ENCODE results near the gene PODXL2.

PODXL2 gene

DNA sequence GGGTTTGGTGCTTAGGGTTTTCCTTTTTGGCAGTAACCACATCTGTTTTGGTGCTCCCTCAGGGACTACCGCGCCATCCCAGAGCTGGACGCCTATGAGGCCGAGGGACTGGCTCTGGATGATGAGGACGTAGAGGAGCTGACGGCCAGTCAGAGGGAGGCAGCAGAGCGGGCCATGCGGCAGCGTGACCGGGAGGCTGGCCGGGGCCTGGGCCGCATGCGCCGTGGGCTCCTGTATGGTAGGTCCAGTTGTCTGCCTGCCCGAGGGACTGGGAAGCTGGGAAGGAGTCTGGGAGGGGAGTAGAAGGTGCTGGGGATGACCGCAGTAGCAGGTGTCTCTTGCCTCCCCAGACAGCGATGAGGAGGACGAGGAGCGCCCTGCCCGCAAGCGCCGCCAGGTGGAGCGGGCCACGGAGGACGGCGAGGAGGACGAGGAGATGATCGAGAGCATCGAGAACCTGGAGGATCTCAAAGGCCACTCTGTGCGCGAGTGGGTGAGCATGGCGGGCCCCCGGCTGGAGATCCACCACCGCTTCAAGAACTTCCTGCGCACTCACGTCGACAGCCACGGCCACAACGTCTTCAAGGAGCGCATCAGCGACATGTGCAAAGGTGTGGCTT lies 24.3 kb upstream of the PODXL2 start:
- in situ Hi-C loops (cut with HindIII; ENCODE audit: low sequenced_read_pairs): loop anchor here (5.0 kb wide), 1 partner anchor 78 kb away; no protein-coding TSS in a partner anchor

DNA sequence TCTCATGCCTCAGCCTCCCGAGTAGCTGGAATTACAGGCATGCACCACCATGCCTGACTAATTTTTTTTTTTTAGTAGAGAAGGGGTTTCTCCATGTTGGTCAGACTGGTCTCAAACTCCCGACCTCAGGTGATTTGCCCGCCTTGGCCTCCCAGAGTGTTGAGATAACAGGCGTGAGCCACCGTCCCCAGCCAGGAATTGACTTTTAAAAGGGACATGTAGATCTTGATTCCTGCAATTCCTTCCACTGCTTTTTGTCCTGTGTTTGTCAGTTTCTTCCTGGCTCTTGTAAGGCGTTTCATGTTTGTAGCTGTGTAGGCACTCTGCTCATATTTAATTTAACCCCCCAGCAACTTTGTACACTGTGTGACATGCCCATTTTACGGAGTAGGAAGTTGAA lies 23.4 kb upstream of the PODXL2 start:
- in situ Hi-C loops (cut with HindIII; ENCODE audit: low sequenced_read_pairs): loop anchor here (5.0 kb wide), 1 partner anchor 77 kb away; no protein-coding TSS in a partner anchor

DNA sequence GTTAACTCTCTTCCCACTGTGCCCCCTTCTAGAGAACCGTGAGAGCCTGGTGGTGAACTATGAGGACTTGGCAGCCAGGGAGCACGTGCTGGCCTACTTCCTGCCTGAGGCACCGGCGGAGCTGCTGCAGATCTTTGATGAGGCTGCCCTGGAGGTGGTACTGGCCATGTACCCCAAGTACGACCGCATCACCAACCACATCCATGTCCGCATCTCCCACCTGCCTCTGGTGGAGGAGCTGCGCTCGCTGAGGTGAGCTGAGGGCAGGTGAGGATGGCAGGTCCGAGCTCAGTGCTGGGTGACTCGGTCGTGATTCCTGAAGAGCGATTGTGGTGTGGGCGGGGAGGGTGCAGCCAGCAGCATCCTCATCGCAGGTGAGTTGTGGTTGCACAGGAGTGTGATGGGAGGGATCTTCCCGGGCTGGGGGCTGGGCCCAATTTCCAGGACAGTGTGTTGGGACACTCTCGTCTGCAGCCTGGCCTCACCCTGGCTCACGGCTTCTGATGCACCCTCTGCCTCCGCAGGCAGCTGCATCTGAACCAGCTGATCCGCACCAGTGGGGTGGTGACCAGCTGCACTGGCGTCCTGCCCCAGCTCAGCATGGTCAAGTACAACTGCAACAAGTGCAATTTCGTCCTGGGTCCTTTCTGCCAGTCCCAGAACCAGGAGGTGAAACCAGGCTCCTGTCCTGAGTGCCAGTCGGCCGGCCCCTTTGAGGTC lies 22.7 kb upstream of the PODXL2 start:
- in situ Hi-C loops (cut with HindIII; ENCODE audit: low sequenced_read_pairs): loop anchor here (5.0 kb wide), 1 partner anchor 76 kb away; no protein-coding TSS in a partner anchor

DNA sequence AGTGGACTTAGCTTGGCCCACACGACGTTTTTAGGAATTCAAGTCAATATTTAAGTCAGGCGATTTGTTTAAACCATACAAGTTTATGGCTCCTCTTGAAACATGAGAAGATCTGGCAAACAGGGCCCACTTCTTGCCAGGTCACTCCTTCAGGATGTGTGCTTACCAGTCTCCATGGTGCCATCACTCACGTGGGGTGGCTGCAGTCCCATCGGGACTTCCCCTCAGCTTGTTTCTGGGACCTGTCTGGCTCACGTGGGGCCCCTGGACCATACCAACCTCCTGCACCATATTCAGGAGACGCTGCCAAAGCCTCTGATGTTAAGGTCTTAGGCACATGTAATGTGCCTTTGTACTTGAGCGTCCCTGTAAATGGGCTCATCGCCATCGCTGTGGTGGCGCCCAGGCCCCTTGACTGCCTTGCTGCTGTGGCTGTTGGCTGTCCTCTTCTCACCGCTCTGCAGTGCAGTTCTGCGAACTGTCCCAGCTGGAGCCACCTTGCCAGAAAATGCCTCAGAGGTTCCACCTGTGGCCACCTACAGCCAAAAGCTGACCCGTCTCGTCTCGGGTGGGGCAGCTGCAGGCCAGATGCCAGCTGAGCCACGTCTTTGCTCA lies 21.9 kb upstream of the PODXL2 start:
- in situ Hi-C loops (cut with HindIII; ENCODE audit: low sequenced_read_pairs): loop anchor here (5.0 kb wide), 1 partner anchor 75 kb away; no protein-coding TSS in a partner anchor

DNA sequence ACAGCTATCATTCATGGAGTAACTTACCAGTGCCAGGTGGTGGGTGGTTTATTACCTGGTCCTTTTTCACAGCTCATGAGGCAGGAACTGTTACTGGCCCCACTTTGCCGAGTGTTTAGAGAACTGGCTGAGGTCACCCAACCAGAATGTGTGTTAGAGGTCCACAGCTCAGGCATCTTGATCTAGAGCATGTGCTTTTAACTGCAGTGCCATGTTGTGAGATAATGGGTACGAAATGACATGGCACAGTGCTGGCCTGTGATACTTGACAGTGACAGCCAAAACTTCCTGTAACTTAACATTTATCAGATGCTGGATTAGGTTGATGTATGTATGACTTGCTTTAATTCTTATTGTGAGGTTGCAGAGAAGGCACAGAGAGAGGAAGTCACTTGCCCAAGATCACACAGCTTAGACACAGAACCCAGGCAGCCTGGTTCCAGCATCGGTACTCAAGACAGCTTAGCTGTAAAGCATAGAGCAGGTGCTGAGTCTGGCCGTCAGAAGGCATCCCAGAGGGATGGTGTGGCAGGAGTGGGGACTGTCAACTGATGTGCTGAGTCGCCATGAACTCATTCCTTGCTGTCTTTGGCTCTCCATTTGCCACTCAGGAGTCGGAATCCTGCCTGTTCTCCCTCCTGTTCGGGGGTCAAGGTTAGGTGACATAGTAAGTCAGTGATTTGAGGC lies 21.2 kb upstream of the PODXL2 start:
- in situ Hi-C loops (cut with HindIII; ENCODE audit: low sequenced_read_pairs): loop anchor here (5.0 kb wide), 1 partner anchor 74 kb away; no protein-coding TSS in a partner anchor

DNA sequence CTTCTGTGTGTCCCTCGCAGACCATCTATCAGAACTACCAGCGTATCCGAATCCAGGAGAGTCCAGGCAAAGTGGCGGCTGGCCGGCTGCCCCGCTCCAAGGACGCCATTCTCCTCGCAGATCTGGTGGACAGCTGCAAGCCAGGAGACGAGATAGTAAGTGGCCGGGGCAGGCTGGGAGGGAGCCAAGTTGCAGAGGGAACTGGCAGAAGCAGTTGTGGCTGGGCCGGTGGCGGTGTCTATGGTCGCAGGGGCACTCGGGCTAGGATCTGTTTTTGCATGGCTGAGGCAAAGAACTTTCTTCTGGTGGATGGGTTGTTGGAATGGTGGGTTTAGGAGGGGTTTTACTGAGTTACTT lies 20.6 kb upstream of the PODXL2 start:
- in situ Hi-C loops (cut with HindIII; ENCODE audit: low sequenced_read_pairs): loop anchor here (5.0 kb wide), 1 partner anchor 74 kb away; no protein-coding TSS in a partner anchor

DNA sequence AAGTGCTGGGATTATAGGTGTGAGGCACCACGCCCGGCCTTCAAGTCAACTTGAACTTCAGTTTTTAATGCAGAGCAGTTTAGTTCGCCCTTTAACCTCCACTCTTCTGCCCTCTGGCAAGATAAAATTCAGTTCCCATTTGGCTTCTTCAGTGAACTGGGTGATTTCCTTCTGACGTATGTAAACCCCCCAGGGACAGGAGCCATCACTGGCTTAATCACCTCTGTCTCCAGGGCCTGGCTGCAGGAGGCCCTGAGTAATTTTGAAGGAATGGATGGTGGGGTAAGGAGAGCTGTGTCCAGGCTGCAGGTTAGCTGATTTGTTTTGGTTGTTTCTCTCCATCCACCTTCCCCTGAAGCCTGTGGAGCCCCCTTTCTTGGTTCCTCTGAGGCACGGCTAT lies 18.9 kb upstream of the PODXL2 start:
- in situ Hi-C loops (cut with HindIII; ENCODE audit: low sequenced_read_pairs): no loop called here

DNA sequence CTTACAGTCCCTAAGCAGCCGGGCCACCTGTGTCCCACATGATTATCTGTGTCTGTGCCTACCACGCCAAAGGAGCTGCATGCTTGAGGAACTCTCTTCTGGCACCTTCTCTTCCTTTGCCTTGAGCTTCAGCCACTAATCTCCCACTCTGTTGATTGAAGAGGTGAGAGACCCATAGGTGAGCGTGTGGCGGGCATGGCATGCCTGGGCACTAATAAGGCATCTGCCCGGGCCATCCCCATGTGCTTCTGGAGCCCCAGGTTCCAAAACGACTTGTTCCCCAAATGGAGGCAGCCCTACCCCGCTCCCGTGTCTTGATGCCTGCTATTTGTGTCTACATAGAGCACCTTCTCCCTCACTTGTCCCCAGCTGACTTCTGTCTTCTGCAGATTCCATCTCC lies 17.7 kb upstream of the PODXL2 start:
- in situ Hi-C loops (cut with HindIII; ENCODE audit: low sequenced_read_pairs): no loop called here

DNA sequence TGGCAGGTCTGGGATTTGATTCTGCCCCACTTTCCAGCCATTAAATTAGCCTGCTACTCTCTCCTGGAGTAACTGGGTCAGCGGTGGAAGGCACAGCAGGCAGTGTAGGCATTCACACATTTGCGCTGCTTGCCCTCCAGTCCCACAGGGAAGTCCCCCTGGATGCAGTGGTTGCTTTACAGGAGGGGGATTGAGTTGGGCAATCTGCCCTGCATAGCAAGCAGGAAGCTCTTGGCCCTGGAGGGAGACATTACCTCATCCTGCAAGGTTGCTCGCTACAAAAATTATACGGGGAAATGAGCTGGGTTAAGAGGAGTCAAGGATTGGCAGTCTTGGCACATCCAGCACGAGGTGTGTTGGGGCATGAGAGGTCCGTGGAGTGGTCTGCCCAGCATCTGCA lies 16.0 kb upstream of the PODXL2 start:
- in situ Hi-C loops (cut with HindIII; ENCODE audit: low sequenced_read_pairs): no loop called here

DNA sequence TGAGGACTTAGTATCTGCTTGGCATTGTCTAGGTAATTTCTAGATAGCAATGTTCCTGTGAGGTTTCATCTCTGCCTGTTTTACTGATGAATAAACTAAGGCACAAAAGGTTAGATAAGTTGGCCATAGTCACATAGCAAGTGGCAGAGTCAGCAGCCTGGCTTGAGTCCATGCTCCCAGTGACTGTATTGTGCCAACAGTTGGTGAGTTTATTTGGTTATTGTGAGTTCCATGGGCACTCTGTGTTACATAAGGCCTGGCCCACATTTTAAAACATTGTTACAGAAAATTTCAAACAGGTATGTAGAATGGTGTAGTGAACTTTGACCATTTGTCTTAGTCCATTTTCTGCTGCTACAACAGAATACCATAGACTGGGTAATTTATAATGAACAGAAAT lies 15.6 kb upstream of the PODXL2 start:
- in situ Hi-C loops (cut with HindIII; ENCODE audit: low sequenced_read_pairs): no loop called here

DNA sequence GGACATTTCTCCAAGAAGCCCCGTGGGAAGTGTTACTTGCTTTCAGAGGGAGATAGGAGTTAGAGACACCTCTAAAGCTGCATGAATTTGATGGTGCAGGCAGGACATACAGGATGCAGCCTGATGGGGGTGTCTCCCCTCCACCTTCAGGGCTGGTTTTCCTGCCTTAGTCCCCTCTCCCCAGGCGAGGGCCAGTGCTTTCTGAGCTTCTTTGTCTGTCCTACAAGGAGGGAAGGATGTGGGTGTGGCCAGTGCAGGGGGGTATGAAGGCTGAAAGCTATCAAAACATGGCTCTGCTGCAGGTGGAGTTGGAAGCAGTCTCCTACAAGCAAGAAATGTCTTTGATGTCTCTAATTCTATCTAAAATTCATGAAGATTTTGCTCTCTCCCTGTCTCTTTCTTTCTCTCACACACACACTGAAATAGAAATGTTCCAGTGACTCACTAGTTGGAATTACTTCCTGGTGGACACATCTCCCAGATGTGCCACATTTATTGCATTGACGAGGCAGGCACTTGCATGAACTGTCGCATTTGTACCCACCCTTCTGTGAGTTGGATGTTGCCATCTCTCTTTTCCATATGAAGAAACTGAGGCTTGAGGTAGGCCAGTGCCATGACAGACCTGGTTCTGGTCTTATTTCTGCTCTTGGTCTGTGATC lies 13.9 kb upstream of the PODXL2 start:
- in situ Hi-C loops (cut with HindIII; ENCODE audit: low sequenced_read_pairs): no loop called here

DNA sequence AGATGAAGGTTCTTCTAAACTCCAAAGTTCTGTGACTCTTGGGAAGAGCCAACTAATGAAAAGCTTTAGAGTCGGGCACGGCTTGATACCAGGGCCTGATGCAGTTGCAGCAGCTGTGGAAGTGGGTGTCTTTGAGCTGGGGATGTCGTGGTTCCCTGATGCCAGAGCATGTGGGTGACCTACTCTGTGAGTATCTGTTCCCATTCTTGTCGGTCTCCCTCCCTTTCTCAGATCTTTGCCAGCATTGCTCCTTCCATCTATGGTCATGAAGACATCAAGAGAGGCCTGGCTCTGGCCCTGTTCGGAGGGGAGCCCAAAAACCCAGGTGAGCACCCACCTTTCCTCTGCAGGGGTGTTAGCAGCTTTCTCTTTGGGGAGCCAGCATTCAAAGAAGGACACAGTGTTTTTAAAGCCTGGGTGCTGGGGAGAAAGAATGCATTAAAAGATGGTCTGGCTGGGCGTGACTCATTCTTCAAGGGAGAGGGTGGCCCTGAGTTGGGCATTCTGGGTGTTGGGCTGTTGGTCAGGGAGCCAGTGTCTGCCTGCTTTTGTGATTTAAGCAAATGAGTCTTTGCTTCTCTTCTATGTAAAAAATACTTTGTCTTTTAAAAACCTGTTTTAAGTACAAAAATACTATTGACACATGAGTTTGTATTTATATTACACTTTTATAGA lies 13.2 kb upstream of the PODXL2 start:
- in situ Hi-C loops (cut with HindIII; ENCODE audit: low sequenced_read_pairs): no loop called here

DNA sequence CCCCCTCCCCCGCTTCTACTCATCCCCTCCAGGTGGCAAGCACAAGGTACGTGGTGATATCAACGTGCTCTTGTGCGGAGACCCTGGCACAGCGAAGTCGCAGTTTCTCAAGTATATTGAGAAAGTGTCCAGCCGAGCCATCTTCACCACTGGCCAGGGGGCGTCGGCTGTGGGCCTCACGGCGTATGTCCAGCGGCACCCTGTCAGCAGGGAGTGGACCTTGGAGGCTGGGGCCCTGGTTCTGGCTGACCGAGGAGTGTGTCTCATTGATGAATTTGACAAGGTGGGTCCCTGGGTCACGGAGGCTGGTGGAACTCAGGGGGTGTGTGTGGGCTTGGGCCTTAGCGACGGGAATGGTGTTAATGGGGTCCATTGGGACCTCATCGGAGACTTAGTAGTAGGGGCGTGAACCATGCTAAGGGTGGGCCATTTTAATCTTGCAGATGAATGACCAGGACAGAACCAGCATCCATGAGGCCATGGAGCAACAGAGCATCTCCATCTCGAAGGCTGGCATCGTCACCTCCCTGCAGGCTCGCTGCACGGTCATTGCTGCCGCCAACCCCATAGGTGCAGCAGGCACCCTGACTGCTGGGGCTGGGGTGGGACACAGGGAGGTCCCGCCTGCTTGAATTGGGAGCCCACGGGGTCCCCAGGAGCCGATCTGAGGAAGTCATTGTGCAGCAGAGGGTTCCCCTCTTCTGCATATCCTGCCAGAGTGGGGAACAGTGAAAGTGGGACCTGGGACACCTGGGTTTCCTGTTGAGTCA lies 12.0 kb upstream of the PODXL2 start:
- in situ Hi-C loops (cut with HindIII; ENCODE audit: low sequenced_read_pairs): no loop called here

DNA sequence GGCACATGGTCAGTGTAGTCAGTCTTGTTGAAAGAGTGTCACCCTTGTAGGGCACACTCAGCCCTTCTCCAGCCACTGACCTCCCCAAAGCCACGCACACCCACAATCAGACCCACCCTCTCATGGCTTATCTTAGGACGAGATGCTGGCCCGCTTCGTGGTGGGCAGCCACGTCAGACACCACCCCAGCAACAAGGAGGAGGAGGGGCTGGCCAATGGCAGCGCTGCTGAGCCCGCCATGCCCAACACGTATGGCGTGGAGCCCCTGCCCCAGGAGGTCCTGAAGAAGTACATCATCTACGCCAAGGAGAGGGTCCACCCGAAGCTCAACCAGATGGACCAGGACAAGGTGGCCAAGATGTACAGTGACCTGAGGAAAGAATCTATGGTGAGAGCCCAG lies 10.1 kb upstream of the PODXL2 start:
- in situ Hi-C loops (cut with HindIII; ENCODE audit: low sequenced_read_pairs): no loop called here

DNA sequence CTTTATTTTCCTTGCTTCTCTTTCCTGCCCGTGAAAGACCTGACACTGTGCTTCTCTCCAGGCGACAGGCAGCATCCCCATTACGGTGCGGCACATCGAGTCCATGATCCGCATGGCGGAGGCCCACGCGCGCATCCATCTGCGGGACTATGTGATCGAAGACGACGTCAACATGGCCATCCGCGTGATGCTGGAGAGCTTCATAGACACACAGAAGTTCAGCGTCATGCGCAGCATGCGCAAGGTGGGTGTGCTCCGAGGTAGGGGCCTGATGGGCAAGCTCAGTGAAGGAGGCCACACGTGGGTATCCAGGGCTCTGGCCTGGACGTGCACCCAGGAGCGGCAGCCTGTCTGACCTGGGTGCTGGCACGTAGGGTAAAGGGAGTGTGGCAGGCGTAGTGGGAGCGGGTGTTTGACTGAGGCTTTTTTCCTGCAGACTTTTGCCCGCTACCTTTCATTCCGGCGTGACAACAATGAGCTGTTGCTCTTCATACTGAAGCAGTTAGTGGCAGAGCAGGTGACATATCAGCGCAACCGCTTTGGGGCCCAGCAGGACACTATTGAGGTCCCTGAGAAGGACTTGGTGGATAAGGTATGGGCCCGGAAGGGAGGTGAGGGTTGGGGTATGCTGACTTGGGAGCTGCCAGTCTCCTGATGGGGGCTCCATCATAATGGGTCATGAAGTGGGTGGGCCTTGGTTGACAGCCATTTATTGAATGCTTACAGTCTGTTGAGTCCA lies 8.2 kb upstream of the PODXL2 start:
- in situ Hi-C loops (cut with HindIII; ENCODE audit: low sequenced_read_pairs): no loop called here

DNA sequence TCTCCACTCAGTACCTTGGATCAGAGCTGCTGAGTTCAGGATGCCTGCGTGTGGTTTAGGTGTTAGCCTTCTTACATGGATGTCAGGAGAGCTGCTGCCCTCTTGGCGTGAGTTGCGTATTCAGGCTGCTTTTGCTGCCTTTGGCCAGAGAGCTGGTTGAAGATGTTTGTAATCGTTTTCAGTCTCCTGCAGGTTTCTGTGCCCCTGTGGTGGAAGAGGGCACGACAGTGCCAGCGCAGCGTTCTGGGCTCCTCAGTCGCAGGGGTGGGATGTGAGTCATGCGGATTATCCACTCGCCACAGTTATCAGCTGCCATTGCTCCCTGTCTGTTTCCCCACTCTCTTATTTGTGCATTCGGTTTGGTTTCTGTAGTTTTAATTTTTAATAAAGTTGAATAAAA lies 7.0 kb upstream of the PODXL2 start:
- in situ Hi-C loops (cut with HindIII; ENCODE audit: low sequenced_read_pairs): no loop called here

DNA sequence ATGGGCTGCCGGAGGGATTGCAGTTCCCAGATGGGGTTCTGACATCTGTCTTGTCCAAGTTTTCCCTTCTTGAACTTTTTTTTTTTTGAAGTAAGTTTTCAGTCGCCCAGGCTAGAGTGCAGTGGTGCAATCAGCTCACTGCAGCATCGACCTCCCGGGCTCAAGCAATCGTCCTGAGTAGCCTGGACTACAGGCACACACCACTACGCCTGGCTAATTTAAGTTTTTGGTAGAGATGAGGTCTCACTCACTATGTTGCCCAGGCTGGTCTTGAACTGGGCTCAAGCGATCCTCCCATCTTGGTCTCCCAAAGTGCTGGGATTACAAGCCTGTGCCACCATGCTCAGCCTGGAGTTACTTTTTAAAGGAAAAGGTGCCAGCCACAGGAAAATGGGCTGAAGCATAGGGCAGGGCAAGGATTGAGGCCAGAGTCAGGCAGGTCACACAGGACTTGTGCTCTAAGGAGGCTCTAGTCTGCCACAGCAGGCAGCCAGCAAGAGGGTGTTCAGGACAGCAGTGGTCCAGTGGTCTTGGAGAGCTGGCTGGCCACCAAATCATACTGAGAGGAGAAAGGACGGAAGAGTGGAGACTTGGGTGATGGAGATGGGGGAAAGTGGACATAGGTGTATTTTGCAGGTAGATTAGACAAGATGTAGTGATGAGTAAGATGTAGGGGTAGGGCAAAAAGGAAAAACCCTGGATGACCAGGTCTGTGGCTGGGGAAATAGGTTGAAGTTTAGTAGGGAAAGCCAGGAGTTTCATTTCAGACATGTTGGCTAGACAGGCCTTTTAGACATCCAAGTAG lies 6.0 kb upstream of the PODXL2 start:
- in situ Hi-C loops (cut with HindIII; ENCODE audit: low sequenced_read_pairs): no loop called here

DNA sequence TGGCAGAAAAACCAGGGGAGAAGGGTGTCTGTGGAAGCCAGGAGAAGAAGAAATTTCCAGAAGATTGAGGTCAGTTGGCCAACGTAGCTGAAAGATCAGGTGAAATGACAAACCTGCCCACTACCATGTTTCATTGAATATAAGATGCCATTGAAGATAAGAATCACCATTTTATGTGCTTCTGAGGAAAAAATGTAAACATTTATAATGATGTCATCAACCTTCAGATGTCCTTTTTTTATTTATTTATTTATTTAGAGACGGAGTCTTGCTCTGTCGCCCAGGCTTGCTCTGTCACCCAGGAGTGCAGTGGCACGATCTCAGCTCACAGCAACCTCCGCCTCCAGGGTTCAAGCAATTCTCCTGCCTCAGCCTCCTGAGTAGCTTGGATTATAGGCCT lies 4.9 kb upstream of the PODXL2 start:
- in situ Hi-C loops (cut with HindIII; ENCODE audit: low sequenced_read_pairs): no loop called here

All from endothelial cell of hepatic sinusoid (primary cell).